SK-N-SH treated with all-trans-retinoic acid at 6 μM for 48 hours (cell line): ENCODE data around the gene NFKB1.

Experiments used
- ATAC-seq: fragments of 200-7000 bp; cut with Tn5 transposase; 3 replicates; pipeline ENCODE4 v1.9.1; 2020; ENCODE audit warnings: mild to moderate bottlenecking, moderate library complexity
- ARNTL ChIP-seq: fragments of 450-650 bp; formaldehyde crosslinking; IDR thresholded peaks from 2 replicates; pipeline ENCODE4 v1.5.0; 2020; ENCODE audit warnings: low read depth, mild to moderate bottlenecking, moderate library complexity, borderline replicate concordance
- BACH2 ChIP-seq: fragments of 250-450 bp; sonication (Bioruptor Pico); IDR thresholded peaks from 2 replicates; pipeline ENCODE4 v1.9.0; 2021; ENCODE audit warnings: mild to moderate bottlenecking, borderline replicate concordance
- CREB5 ChIP-seq: fragments of 250-450 bp; sonication (Bioruptor Pico); IDR thresholded peaks from 2 replicates; pipeline ENCODE4 v1.5.1; 2020; ENCODE audit warnings: low read depth, mild to moderate bottlenecking, moderate library complexity
- CSDC2 ChIP-seq: fragments of 250-450 bp; sonication (Bioruptor Pico); IDR thresholded peaks from 2 replicates; pipeline ENCODE4 v1.5.0; 2020; ENCODE audit warnings: mild to moderate bottlenecking, moderate library complexity
- ESRRG ChIP-seq: fragments of 250-450 bp; sonication (Bioruptor Pico); IDR thresholded peaks from 2 replicates; pipeline ENCODE4 v1.6.1; 2021; ENCODE audit warnings: mild to moderate bottlenecking
- ISL1 ChIP-seq: fragments of 250-450 bp; sonication (Bioruptor Pico); IDR thresholded peaks from 2 replicates; pipeline ENCODE4 v2.1.2; 2022; ENCODE audit warnings: mild to moderate bottlenecking, moderate library complexity
- POU6F1 ChIP-seq: fragments of 250-450 bp; sonication (Bioruptor Pico); IDR thresholded peaks from 2 replicates; pipeline ENCODE4 v1.8.0; 2021; ENCODE audit warnings: low read depth, mild to moderate bottlenecking, moderate library complexity, borderline replicate concordance
- PPARA ChIP-seq: fragments of 250-450 bp; sonication (Bioruptor Pico); IDR thresholded peaks from 2 replicates; pipeline ENCODE4 v1.5.0; 2020; ENCODE audit warnings: mild to moderate bottlenecking, borderline replicate concordance
- RARB ChIP-seq: fragments of 250-450 bp; sonication (Bioruptor Pico); IDR thresholded peaks from 2 replicates; pipeline ENCODE4 v1.8.0; 2021; ENCODE audit warnings: mild to moderate bottlenecking, moderate library complexity
- SNAI2 ChIP-seq: fragments of 250-450 bp; sonication (Bioruptor Pico); IDR thresholded peaks from 2 replicates; pipeline ENCODE4 v1.5.0; 2020; ENCODE audit warnings: mild to moderate bottlenecking, moderate library complexity
- TCF4 ChIP-seq: fragments of 250-450 bp; sonication (Bioruptor Pico); IDR thresholded peaks from 2 replicates; pipeline ENCODE4 v1.8.0; 2021; ENCODE audit warnings: mild to moderate bottlenecking, moderate library complexity, borderline replicate concordance
- TOX ChIP-seq: fragments of 250-450 bp; sonication (Bioruptor Pico); IDR thresholded peaks from 2 replicates; pipeline ENCODE4 v1.8.0; 2021; ENCODE audit warnings: mild to moderate bottlenecking, moderate library complexity, borderline replicate concordance
- TSHZ2 ChIP-seq: fragments of 250-450 bp; sonication (Bioruptor Pico); IDR thresholded peaks from 2 replicates; pipeline ENCODE4 v1.5.0; 2020; ENCODE audit warnings: mild to moderate bottlenecking, moderate library complexity
- ZC3H10 ChIP-seq: fragments of 250-450 bp; sonication (Bioruptor Pico); IDR thresholded peaks from 2 replicates; pipeline ENCODE4 v1.5.1; 2021; ENCODE audit warnings: mild to moderate bottlenecking, moderate library complexity
- ZFP3 ChIP-seq: fragments of 250-450 bp; sonication (Bioruptor Pico); IDR thresholded peaks from 2 replicates; pipeline ENCODE4 v1.5.0; 2020; ENCODE audit warnings: mild to moderate bottlenecking, moderate library complexity
- ZFP30 ChIP-seq: fragments of 450-650 bp; formaldehyde crosslinking; IDR thresholded peaks from 2 replicates; pipeline ENCODE4 v1.5.0; 2022; ENCODE audit warnings: mild to moderate bottlenecking, moderate library complexity
- ZNF565 ChIP-seq: fragments of 450-650 bp; formaldehyde crosslinking; conservative IDR thresholded peaks from 2 replicates; pipeline ENCODE4 v1.5.0; 2020; ENCODE audit warnings: low read depth, mild to moderate bottlenecking, moderate library complexity
- ZNF70 ChIP-seq: fragments of 450-650 bp; formaldehyde crosslinking; IDR thresholded peaks from 2 replicates; pipeline ENCODE4 v1.5.0; 2020; ENCODE audit warnings: mild to moderate bottlenecking, moderate library complexity
- ZNF8 ChIP-seq: fragments of 450-650 bp; formaldehyde crosslinking; IDR thresholded peaks from 2 replicates; pipeline ENCODE4 v1.5.0; 2020; ENCODE audit warnings: mild to moderate bottlenecking, moderate library complexity
- TF ChIP-seq, protein P1 (sequence below): fragments of 250-450 bp; sonication (Bioruptor Pico); IDR thresholded peaks from 2 replicates; pipeline ENCODE4 v1.5.1; 2021; ENCODE audit warnings: mild to moderate bottlenecking, moderate library complexity
- TF ChIP-seq, protein P2 (sequence below): fragments of 250-450 bp; sonication (Bioruptor Pico); IDR thresholded peaks from 2 replicates; pipeline ENCODE4 v1.8.0; 2020; ENCODE audit warnings: mild to moderate bottlenecking, moderate library complexity, borderline replicate concordance

The NFKB1 gene

DNA sequence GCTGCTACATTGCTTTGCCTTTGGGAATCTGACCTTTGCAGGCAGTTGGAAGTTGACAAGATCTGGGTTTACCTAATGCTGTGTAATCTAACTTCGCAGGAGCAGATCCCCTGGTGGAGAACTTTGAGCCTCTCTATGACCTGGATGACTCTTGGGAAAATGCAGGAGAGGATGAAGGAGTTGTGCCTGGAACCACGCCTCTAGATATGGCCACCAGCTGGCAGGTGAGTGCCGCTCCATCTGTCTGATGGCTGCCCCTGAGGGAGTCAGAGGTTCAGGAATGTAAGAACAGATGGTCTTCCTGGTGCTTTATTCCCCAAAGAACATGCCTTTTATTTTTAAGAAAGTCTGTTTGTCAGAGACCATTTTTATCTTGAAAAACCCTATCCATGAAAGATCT lies 109.3 kb downstream of the NFKB1 start:
- ATAC-seq: no peak
- TF ChIP-seq, protein P1, sequence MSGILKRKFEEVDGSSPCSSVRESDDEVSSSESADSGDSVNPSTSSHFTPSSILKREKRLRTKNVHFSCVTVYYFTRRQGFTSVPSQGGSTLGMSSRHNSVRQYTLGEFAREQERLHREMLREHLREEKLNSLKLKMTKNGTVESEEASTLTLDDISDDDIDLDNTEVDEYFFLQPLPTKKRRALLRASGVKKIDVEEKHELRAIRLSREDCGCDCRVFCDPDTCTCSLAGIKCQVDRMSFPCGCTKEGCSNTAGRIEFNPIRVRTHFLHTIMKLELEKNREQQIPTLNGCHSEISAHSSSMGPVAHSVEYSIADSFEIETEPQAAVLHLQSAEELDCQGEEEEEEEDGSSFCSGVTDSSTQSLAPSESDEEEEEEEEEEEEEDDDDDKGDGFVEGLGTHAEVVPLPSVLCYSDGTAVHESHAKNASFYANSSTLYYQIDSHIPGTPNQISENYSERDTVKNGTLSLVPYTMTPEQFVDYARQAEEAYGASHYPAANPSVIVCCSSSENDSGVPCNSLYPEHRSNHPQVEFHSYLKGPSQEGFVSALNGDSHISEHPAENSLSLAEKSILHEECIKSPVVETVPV (CRISPR knock-in tag): no peak
- TF ChIP-seq, all 23 proteins: peak for 0

DNA sequence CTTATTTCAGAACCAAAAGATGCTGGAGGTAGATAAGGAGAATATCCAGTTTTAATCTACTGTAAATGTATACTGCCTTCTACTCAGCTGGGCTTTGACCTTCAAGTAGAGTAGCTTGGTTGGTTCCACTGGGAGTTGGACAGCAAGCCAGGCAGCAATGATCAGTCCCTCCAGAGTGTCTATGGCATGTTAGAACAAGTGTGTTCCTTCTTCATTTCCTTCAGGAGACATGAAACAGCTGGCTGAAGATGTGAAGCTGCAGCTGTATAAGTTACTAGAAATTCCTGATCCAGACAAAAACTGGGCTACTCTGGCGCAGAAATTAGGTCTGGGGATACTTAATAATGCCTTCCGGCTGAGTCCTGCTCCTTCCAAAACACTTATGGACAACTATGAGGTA lies 111.1 kb downstream of the NFKB1 start:
- TF ChIP-seq TOX (CRISPR knock-in tag) (no peak), BACH2 (CRISPR knock-in tag) (no peak), ZFP3 (CRISPR knock-in tag) (no peak), CREB5 (CRISPR knock-in tag) (no peak), ESRRG (CRISPR knock-in tag) (no peak), RARB (CRISPR knock-in tag) (no peak), CSDC2 (no peak), PPARA (CRISPR knock-in tag) (no peak), ZFP30 (CRISPR knock-in tag) (no peak), ZNF8 (CRISPR knock-in tag) (no peak), POU6F1 (CRISPR knock-in tag) (no peak), ARNTL (CRISPR knock-in tag) (no peak), ISL1 (CRISPR knock-in tag) (no peak), ZC3H10 (CRISPR knock-in tag) (no peak), ZNF70 (CRISPR knock-in tag) (no peak), ZNF565 (CRISPR knock-in tag) (no peak), TCF4 (CRISPR knock-in tag) (no peak), SNAI2 (CRISPR knock-in tag) (no peak), TSHZ2 (CRISPR knock-in tag) (no peak)
- TF ChIP-seq, protein P2, sequence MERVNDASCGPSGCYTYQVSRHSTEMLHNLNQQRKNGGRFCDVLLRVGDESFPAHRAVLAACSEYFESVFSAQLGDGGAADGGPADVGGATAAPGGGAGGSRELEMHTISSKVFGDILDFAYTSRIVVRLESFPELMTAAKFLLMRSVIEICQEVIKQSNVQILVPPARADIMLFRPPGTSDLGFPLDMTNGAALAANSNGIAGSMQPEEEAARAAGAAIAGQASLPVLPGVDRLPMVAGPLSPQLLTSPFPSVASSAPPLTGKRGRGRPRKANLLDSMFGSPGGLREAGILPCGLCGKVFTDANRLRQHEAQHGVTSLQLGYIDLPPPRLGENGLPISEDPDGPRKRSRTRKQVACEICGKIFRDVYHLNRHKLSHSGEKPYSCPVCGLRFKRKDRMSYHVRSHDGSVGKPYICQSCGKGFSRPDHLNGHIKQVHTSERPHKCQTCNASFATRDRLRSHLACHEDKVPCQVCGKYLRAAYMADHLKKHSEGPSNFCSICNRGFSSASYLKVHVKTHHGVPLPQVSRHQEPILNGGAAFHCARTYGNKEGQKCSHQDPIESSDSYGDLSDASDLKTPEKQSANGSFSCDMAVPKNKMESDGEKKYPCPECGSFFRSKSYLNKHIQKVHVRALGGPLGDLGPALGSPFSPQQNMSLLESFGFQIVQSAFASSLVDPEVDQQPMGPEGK (CRISPR knock-in tag): no peak
- TF ChIP-seq, all 23 proteins: peak for 0
- no peak for ATAC-seq

GRCh38 chr4:102612824-102613366 lies 111.7 kb downstream of the NFKB1 start:
- ATAC-seq: no peak
- TF ChIP-seq BACH2 (CRISPR knock-in tag) (no peak), ESRRG (CRISPR knock-in tag) (no peak)
